ENCODE results near the gene EPAS1. TPM values are rescaled to one million over a fixed set of nuclear protein-coding genes. Genes with fewer than 3 reads are reported as not detected.

Gene EPAS1
- total and polyA plus RNA-seq, 12 donors: 112 to 415 (median 201) TPM

DNA sequence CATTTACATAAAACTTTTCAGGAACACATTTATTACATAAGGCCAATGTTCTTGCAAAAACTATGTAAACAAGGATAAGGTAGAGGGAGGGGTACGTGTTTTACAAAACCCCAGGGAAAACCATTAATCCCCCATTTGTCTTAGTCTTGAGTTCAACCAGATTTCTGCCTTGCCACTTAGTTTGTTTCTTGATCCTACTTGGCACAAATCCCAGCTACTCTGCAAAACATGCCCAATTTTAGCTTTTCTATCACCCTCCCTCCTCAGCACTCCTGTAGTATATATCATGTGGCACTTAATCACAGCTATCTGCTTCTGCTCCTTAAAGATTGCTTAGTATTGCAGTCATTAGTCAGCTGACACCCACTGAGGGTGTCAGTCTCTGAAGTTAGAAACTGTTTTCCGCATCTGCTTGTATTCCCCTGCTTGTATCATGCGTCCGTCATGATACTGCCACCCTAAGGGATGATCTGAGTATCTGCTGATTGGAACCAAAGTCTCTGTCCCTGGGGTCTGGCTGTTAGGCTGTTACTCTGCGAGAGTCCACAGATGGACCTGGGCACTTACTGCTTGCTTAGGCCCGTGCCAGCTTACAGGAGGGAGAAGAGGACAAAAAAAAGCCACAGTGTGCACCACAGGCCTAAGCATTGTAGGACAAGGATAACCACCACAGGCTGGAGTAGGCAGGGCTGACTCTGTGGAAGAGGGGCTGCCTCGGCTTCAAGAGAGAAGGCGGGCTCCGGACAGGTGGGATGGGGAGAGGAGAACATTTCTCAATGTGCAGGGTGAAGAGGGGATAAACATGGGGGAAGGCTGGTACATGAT lies 82.2 kb downstream of the EPAS1 start:
- H3K27me3 ChIP-seq: no peaks in the 10 kb centered on the region
- intact Hi-C loops (cut with DNase I): loop anchor here in 6 of 10 donors (5.0 to 10.0 kb wide), 4 partner anchors 75 to 515 kb away; no protein-coding TSS in a partner anchor
- ATAC-seq (no peak), DNase-seq (no peak)
- H3K4me1 ChIP-seq: peaks cover 0 to 64% (median 13%) of the 10 kb centered on the region in 9 donors
- TF ChIP-seq, protein P1, sequence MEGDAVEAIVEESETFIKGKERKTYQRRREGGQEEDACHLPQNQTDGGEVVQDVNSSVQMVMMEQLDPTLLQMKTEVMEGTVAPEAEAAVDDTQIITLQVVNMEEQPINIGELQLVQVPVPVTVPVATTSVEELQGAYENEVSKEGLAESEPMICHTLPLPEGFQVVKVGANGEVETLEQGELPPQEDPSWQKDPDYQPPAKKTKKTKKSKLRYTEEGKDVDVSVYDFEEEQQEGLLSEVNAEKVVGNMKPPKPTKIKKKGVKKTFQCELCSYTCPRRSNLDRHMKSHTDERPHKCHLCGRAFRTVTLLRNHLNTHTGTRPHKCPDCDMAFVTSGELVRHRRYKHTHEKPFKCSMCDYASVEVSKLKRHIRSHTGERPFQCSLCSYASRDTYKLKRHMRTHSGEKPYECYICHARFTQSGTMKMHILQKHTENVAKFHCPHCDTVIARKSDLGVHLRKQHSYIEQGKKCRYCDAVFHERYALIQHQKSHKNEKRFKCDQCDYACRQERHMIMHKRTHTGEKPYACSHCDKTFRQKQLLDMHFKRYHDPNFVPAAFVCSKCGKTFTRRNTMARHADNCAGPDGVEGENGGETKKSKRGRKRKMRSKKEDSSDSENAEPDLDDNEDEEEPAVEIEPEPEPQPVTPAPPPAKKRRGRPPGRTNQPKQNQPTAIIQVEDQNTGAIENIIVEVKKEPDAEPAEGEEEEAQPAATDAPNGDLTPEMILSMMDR (IDR thresholded peaks at IDR 0.05): no peak
- peaks cover 5 to 100% (median 90%) of the 10 kb centered on the region in 9 donors for H3K36me3 ChIP-seq
- no peaks in the 10 kb centered on the region for H3K9me3 ChIP-seq
- 65 to 85% methylated on average over 9 of the region's 9 CpGs for WGBS, 2 donors
- peak overlapping the region in 1 of 10 donors; percentile 30 for H3K27ac ChIP-seq
- H3K4me3 ChIP-seq: no peak overlapping the region

DNA sequence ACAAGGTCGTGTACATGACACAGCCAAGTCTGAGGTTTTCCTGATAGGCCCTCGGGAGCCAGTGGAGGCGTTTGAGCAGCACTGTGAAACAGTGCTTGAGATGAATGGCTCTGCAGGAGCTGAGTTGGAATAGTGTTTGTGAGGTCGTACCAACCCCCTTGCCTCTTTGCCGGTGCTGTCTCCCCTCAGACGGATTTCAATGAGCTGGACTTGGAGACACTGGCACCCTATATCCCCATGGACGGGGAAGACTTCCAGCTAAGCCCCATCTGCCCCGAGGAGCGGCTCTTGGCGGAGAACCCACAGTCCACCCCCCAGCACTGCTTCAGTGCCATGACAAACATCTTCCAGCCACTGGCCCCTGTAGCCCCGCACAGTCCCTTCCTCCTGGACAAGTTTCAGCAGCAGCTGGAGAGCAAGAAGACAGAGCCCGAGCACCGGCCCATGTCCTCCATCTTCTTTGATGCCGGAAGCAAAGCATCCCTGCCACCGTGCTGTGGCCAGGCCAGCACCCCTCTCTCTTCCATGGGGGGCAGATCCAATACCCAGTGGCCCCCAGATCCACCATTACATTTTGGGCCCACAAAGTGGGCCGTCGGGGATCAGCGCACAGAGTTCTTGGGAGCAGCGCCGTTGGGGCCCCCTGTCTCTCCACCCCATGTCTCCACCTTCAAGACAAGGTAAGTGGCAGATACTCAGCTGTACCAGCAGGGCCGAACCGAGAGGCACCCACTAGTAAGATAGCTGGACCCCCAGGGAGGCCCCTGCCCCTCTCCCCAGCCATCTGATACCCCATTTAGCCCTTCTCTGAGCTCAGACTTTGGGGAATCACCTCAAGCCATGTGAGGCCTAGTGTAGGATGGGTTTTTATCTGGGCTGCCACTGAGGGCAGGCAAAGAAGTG lies 83.1 kb downstream of the EPAS1 start:
- peaks cover 5 to 100% (median 88%) of the 10 kb centered on the region in 9 donors for H3K36me3 ChIP-seq
- WGBS, 2 donors: 90 to 92% methylated on average over 22 of the region's 22 CpGs

DNA sequence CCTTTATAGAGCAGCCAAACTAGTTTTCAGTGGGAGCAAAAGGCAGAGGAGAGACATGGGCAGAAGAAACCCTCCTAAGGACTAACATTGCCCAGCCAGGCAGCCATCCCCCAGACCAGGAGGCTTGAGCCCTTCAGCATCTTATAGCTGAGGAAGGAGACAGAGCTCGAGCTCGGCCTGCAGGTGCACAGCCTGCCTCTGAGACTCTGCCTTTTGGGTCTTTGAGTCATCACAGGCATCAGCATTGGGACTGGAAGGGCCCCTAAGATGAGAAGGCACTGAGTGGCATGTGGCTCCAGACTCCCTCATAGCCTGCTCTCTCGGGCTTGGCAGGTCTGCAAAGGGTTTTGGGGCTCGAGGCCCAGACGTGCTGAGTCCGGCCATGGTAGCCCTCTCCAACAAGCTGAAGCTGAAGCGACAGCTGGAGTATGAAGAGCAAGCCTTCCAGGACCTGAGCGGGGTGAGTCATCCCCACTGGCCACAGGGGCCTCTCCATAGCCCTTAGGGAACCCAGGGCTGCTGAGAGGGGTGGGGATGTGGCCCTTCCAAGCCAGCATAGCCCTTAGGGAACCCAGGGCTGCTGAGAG lies 84.1 kb downstream of the EPAS1 start:
- no peaks in the 10 kb centered on the region for H3K9me3 ChIP-seq
- TF ChIP-seq, protein P1 (IDR thresholded peaks at IDR 0.05): no peak
- intact Hi-C loops (cut with DNase I): loop anchor here in 5 of 10 donors (10.0 kb wide), 2 partner anchors 73 to 513 kb away; no protein-coding TSS in a partner anchor
- WGBS, 2 donors: 89 to 92% methylated on average over 8 of the region's 8 CpGs
- no peak overlapping the region for H3K4me3 ChIP-seq
- peak in 2 of 8 donors; percentile 3 to 25 for ATAC-seq
- DNase-seq: no peak
- H3K27ac ChIP-seq: peak overlapping the region in 2 of 10 donors; percentile 32 to 48
- H3K36me3 ChIP-seq: peaks cover 5 to 100% (median 82%) of the 10 kb centered on the region in 9 donors
- H3K27me3 ChIP-seq: no peaks in the 10 kb centered on the region
- H3K4me1 ChIP-seq: peaks cover 0 to 62% (median 18%) of the 10 kb centered on the region in 9 donors

More for the DNA sequence above, 83.1 kb downstream of the EPAS1 start:
- peak overlapping the region in 1 of 10 donors; percentile 48 for H3K27ac ChIP-seq
- H3K27me3 ChIP-seq: no peaks in the 10 kb centered on the region
- H3K4me1 ChIP-seq: peaks cover 0 to 57% (median 13%) of the 10 kb centered on the region in 9 donors
- H3K9me3 ChIP-seq: no peaks in the 10 kb centered on the region
- intact Hi-C loops (cut with DNase I): loop anchor here in 5 of 10 donors (10.0 kb wide), 2 partner anchors 75 to 515 kb away; no protein-coding TSS in a partner anchor
- TF ChIP-seq, protein P1 (IDR thresholded peaks at IDR 0.05): no peak
- no peak for DNase-seq
- ATAC-seq: no peak
- no peak overlapping the region for H3K4me3 ChIP-seq

Data from heart right ventricle (tissue), 16 donors.